Neuronal stem cell (in vitro differentiated cells): Measurements from ENCODE around the gene PTPRZ1.

Experiments used
- DNase-seq: peaks from one replicate; pipeline ENCODE4 v3.0.0-alpha.2; 2013; ENCODE audit warnings: low spot score
- H2AFZ ChIP-seq: one replicate; pipeline ENCODE4 v1.6.1; 2013; ENCODE audit warnings: mild to moderate bottlenecking, low read length, inconsistent platforms
- H2AK5ac ChIP-seq: 2 replicates; pipeline ENCODE4 v1.6.1; 2013; ENCODE audit warnings: low read depth, mild to moderate bottlenecking, inconsistent platforms, low read length, moderate library complexity, mixed read lengths
- H2BK120ac ChIP-seq: 2 replicates; pipeline ENCODE4 v1.6.1; 2013; ENCODE audit warnings: low read depth, mild to moderate bottlenecking, inconsistent platforms, low read length, moderate library complexity, mixed read lengths
- H2BK12ac ChIP-seq: one replicate; pipeline ENCODE4 v1.6.1; 2013; ENCODE audit warnings: low read length, inconsistent platforms
- H2BK15ac ChIP-seq: 2 replicates; pipeline ENCODE4 v1.6.1; 2013; ENCODE audit warnings: mild to moderate bottlenecking, low read length, inconsistent platforms, mixed read lengths
- H2BK5ac ChIP-seq: one replicate; pipeline ENCODE4 v1.6.1; 2013; ENCODE audit warnings: inconsistent platforms, mild to moderate bottlenecking, low read length, moderate library complexity
- H3K14ac ChIP-seq: one replicate; pipeline ENCODE4 v1.6.1; 2013; ENCODE audit warnings: low read length, inconsistent platforms
- H3K18ac ChIP-seq: 2 replicates; pipeline ENCODE4 v1.6.1; 2013; ENCODE audit warnings: low read length, inconsistent platforms
- H3K23ac ChIP-seq: 2 replicates; pipeline ENCODE4 v1.6.1; 2013; ENCODE audit warnings: low read depth, mild to moderate bottlenecking, mixed read lengths, low read length, inconsistent platforms; ENCODE audit not compliant: poor library complexity
- H3K27ac ChIP-seq: replicated peaks from 3 replicates; pipeline ENCODE4 v1.5.1; 2013; ENCODE audit warnings: low read length, inconsistent platforms
- H3K27me3 ChIP-seq, 3 experiments: 2 replicates each; pipeline ENCODE4 v1.6.1; 2013; ENCODE audit warnings: low read length in 3 of 3, mild to moderate bottlenecking in 2 of 3, inconsistent platforms in 1 of 3, low read depth in 1 of 3, mixed read lengths in 1 of 3, moderate library complexity in 1 of 3; ENCODE audit not compliant: control insufficient read depth in 3 of 3, insufficient read depth in 3 of 3
- H3K36me3 ChIP-seq, 2 donors: replicated peaks in 1 of 2; 2 replicates each; pipeline ENCODE4 v1.6.1; 2013; ENCODE audit warnings: low read length in 2 of 2; ENCODE audit not compliant: control insufficient read depth in 2 of 2, insufficient read depth in 2 of 2
- H3K4ac ChIP-seq: 2 replicates; pipeline ENCODE4 v1.6.1; 2013; ENCODE audit warnings: inconsistent platforms, mild to moderate bottlenecking, low read length, moderate library complexity
- H3K4me1 ChIP-seq, 2 donors: 1 replicate in 1 of 2; 2 replicates in 1 of 2; pipeline ENCODE4 v1.6.1; 2013; ENCODE audit warnings: low read length in 2 of 2, low read depth in 1 of 2; ENCODE audit not compliant: control insufficient read depth in 2 of 2, insufficient read depth in 1 of 2
- H3K4me2 ChIP-seq: one replicate; pipeline ENCODE4 v1.6.1; 2013; ENCODE audit warnings: mild to moderate bottlenecking, low read length, inconsistent platforms; ENCODE audit not compliant: insufficient read depth, poor library complexity, severe bottlenecking
- H3K4me3 ChIP-seq, 2 donors: 2 replicates each; pipeline ENCODE4 v1.5.1; 2013; ENCODE audit warnings: low read length in 2 of 2, mild to moderate bottlenecking in 2 of 2, inconsistent platforms in 1 of 2, moderate library complexity in 1 of 2
- H3K79me1 ChIP-seq: one replicate; pipeline ENCODE4 v1.6.1; 2013; ENCODE audit warnings: low read depth, mild to moderate bottlenecking, inconsistent platforms, low read length, moderate library complexity
- H3K9ac ChIP-seq: one replicate; pipeline ENCODE4 v1.6.1; 2013; ENCODE audit warnings: mild to moderate bottlenecking, low read depth, low read length, inconsistent platforms; ENCODE audit not compliant: poor library complexity
- H3K9me3 ChIP-seq, 2 donors: replicated peaks in 1 of 2; 2 replicates each; pipeline versions ENCODE3 to v1.6.1; 2013; ENCODE audit warnings: low read length in 2 of 2, mild to moderate bottlenecking in 2 of 2, inconsistent platforms in 1 of 2, low read depth in 1 of 2, mixed read lengths in 1 of 2, moderate library complexity in 1 of 2; ENCODE audit not compliant: control insufficient read depth in 2 of 2, insufficient read depth in 1 of 2
- H4K8ac ChIP-seq: one replicate; pipeline ENCODE4 v1.6.1; 2013; ENCODE audit warnings: low read depth, mild to moderate bottlenecking, inconsistent platforms, low read length, moderate library complexity
- H4K91ac ChIP-seq: one replicate; pipeline ENCODE4 v1.6.1; 2013; ENCODE audit warnings: low read length, low read depth, mild to moderate bottlenecking, inconsistent platforms; ENCODE audit not compliant: poor library complexity
- WGBS, 2 donors: extraction: QIAGEN DNeasy Blood & Tissue Kit; methylation state at CpG; one replicate each; pipeline ENCODE4 v1.1.7; 2013; ENCODE audit warnings: missing lambda C conversion rate in 2 of 2, mixed read lengths in 1 of 2; ENCODE audit not compliant: insufficient read length in 2 of 2, insufficient replicate concordance in 1 of 2; ENCODE audit errors: extremely low coverage in 2 of 2; 5-methylcytosine and 5-hydroxymethylcytosine counted together

The PTPRZ1 gene

GRCh38 chr7:121953164-121953563, 80.2 kb downstream of the PTPRZ1 start:
- peaks cover 0 to 4% of the 10 kb centered on the region in 2 donors for H3K4me1 ChIP-seq
- no peak overlapping the region for H4K91ac ChIP-seq
- no peak overlapping the region for H2BK15ac ChIP-seq
- H3K18ac ChIP-seq = no peak overlapping the region
- peaks cover 2 to 97% of the 10 kb centered on the region in 2 donors for H3K36me3 ChIP-seq
- no peak overlapping the region for H3K9ac ChIP-seq
- no peak overlapping the region for H4K8ac ChIP-seq
- no peak overlapping the region for H3K4me2 ChIP-seq
- no peak overlapping the region for H2BK12ac ChIP-seq
- H3K27me3 ChIP-seq = peaks cover 0 to 2% (median 0%) of the 10 kb centered on the region in 3 experiments
- no peak overlapping the region for H3K4me3 ChIP-seq
- no peak overlapping the region for H3K14ac ChIP-seq
- H2BK120ac ChIP-seq = no peak overlapping the region
- H3K27ac ChIP-seq = no peak overlapping the region
- no peak overlapping the region for H3K4ac ChIP-seq
- no peak overlapping the region for H2AFZ ChIP-seq
- H2AK5ac ChIP-seq = no peak overlapping the region
- no peak overlapping the region for H3K23ac ChIP-seq
- peaks cover 2% of the 10 kb centered on the region for H3K79me1 ChIP-seq
- no peak for DNase-seq
- no peak overlapping the region for H2BK5ac ChIP-seq
- peaks cover 0 to 18% of the 10 kb centered on the region in 2 donors for H3K9me3 ChIP-seq

DNA sequence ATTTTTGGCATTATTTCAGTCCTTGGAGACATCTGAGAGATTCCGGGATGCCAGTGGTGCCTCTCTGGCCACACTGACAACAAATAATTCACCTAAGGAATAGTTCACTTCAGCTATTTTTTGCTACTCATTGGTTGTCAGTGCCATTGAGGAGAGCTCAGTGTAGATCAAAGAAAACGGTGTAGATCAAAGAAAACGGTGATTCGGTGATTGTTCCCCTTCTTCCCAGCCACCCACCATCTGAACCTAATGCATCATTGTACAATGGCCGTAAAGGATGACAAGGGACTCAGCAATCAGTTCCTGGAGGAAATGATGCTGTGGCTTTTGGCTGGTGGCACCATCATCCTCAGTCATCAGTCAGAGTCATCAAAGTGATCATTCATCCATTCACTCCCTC, 80.6 kb downstream of the PTPRZ1 start:
- H3K23ac ChIP-seq = no peak overlapping the region
- H3K4ac ChIP-seq = no peak overlapping the region
- H3K4me1 ChIP-seq = peaks cover 0 to 4% of the 10 kb centered on the region in 2 donors
- H3K36me3 ChIP-seq = peaks cover 2 to 97% of the 10 kb centered on the region in 2 donors
- H3K9ac ChIP-seq = no peak overlapping the region
- H4K8ac ChIP-seq = no peak overlapping the region
- no peak overlapping the region for H4K91ac ChIP-seq
- no peak overlapping the region for H2BK120ac ChIP-seq
- no peak overlapping the region for H3K27ac ChIP-seq
- H2BK5ac ChIP-seq = no peak overlapping the region
- no peak overlapping the region for H2BK15ac ChIP-seq
- H3K18ac ChIP-seq = no peak overlapping the region
- no peak overlapping the region for H2AK5ac ChIP-seq
- no peak for DNase-seq
- H2BK12ac ChIP-seq = no peak overlapping the region
- peaks cover 0 to 18% of the 10 kb centered on the region in 2 donors for H3K9me3 ChIP-seq
- H2AFZ ChIP-seq = no peak overlapping the region
- H3K14ac ChIP-seq = no peak overlapping the region
- no peak overlapping the region for H3K4me2 ChIP-seq
- peaks cover 2% of the 10 kb centered on the region for H3K79me1 ChIP-seq
- no CpG with 5 or more reads among the region's 5 CpGs for WGBS, 2 donors
- no peak overlapping the region for H3K4me3 ChIP-seq
- H3K27me3 ChIP-seq = peaks cover 0 to 2% (median 0%) of the 10 kb centered on the region in 3 experiments

GRCh38 chr7:121954803-121955202, 81.8 kb downstream of the PTPRZ1 start:
- H3K14ac ChIP-seq = no peak overlapping the region
- H3K9ac ChIP-seq = no peak overlapping the region
- H2AK5ac ChIP-seq = no peak overlapping the region
- no peak overlapping the region for H3K18ac ChIP-seq
- H2BK12ac ChIP-seq = no peak overlapping the region
- H3K27ac ChIP-seq = no peak overlapping the region
- no peak overlapping the region for H4K8ac ChIP-seq
- no peak overlapping the region for H3K23ac ChIP-seq
- no peak overlapping the region for H2BK120ac ChIP-seq
- peaks cover 0 to 18% of the 10 kb centered on the region in 2 donors for H3K9me3 ChIP-seq
- no peaks in the 10 kb centered on the region for H3K79me1 ChIP-seq
- no peak overlapping the region for H2BK5ac ChIP-seq
- DNase-seq = no peak
- H3K4ac ChIP-seq = no peak overlapping the region
- H2AFZ ChIP-seq = no peak overlapping the region
- no peak overlapping the region for H3K4me2 ChIP-seq
- H3K27me3 ChIP-seq = no peaks in the 10 kb centered on the region
- no CpG with 5 or more reads among the region's 1 CpG for WGBS, 2 donors
- H3K4me3 ChIP-seq = no peak overlapping the region
- peaks cover 0 to 3% of the 10 kb centered on the region in 2 donors for H3K4me1 ChIP-seq
- no peak overlapping the region for H2BK15ac ChIP-seq
- H4K91ac ChIP-seq = no peak overlapping the region
- peaks cover 0 to 94% of the 10 kb centered on the region in 2 donors for H3K36me3 ChIP-seq

GRCh38 chr7:121957626-121958025, 84.7 kb downstream of the PTPRZ1 start:
- Histone ChIP-seq H2BK120ac (no peak overlapping the region), H3K36me3 (peaks cover 0 to 89% of the 10 kb centered on the region in 2 donors), H4K91ac (no peak overlapping the region), H2BK15ac (no peak overlapping the region), H3K27ac (no peak overlapping the region), H2BK5ac (no peak overlapping the region), H3K9ac (no peak overlapping the region), H3K4ac (no peak overlapping the region), H2AFZ (no peak overlapping the region), H3K18ac (no peak overlapping the region), H2AK5ac (no peak overlapping the region), H3K27me3 (no peaks in the 10 kb centered on the region), H3K79me1 (no peaks in the 10 kb centered on the region), H3K9me3 (peaks cover 0 to 6% of the 10 kb centered on the region in 2 donors), H3K4me1 (peaks cover 0 to 5% of the 10 kb centered on the region in 2 donors), H3K4me2 (no peak overlapping the region), H4K8ac (no peak overlapping the region), H2BK12ac (no peak overlapping the region), H3K14ac (no peak overlapping the region), H3K23ac (no peak overlapping the region), H3K4me3 (no peak overlapping the region)
- DNase-seq = no peak
- no CpG with 5 or more reads among the region's 1 CpG for WGBS, 2 donors
